Body of pancreas (tissue), 4 donors: Measurements from ENCODE around the gene ACVR1B.

Experiments used
- CTCF ChIP-seq, 7 experiments: fragments of 450-650 bp in 4 of 7; fragments of 200-600 bp in 3 of 7; sonication (generic) in 3 of 7; IDR thresholded peaks; one replicate each; pipeline ENCODE4 v1.5.1; 2016 to 2019; ENCODE audit warnings: antibody characterized with exemption in 7 of 7
- POLR2A ChIP-seq, 3 donors: fragments of 450-650 bp; IDR thresholded peaks; one replicate each; pipeline ENCODE4 v1.6.1; 2016; ENCODE audit warnings: antibody characterized with exemption in 3 of 3, mild to moderate bottlenecking in 2 of 3

- TF ChIP-seq CTCF (IDR thresholded peaks at IDR 0.05) (no peak), POLR2A (IDR thresholded peaks at IDR 0.05) (no peak)
Observed at GRCh38 chr12:51922762-51923505, 28.6 kb upstream of the ACVR1B start.
